GM12878 (cell line): ENCODE data around the gene SHC4. TPM values are rescaled to one million over a fixed set of nuclear protein-coding genes. Genes with fewer than 3 reads are reported as not detected.

Experiments
- ATAC-seq: fragments of 200-7000 bp; cut with Tn5 transposase; 3 replicates; pipeline ENCODE4 v1.9.1; 2020; ENCODE audit warnings: mild to moderate bottlenecking, moderate library complexity
- BruUV-seq: library from RNA; stranded (reverse); fragments of 400-500 nt; replicated peaks from 2 replicates; lab custom pipeline; 2021; lab: Mats Ljungman, UMichigan
- CTCF ChIA-PET: fragments of 300-600 bp; sonication (Branson Sonifier 250); formaldehyde crosslinking; extraction: SDS; loops from one replicate; lab custom pipeline; 2021; ENCODE audit warnings: inconsistent platforms; lab: Yijun Ruan, JAX
- POLR2A ChIA-PET: fragments of 350-600 bp; formaldehyde crosslinking; extraction: SDS; loops from one replicate; lab custom pipeline; 2021; ENCODE audit warnings: inconsistent platforms; lab: Charles Lee
- RAD21 ChIA-PET: fragments of 300-600 bp; sonication (Branson Sonifier 250); formaldehyde crosslinking; loops from one replicate; lab custom pipeline; 2023; ENCODE audit warnings: antibody characterized with exemption; ENCODE audit not compliant: unreplicated experiment; lab: Charles Lee
- SMC1A ChIA-PET: fragments of 300-600 bp; sonication (Branson Sonifier 250); formaldehyde crosslinking; loops from one replicate; lab custom pipeline; 2023; ENCODE audit not compliant: unreplicated experiment, uncharacterized antibody; lab: Charles Lee
- DNase-seq: peaks from one replicate; pipeline ENCODE4 v3.0.0-alpha.2; 2011; ENCODE audit warnings: low read depth, low spot score
- FAIRE-seq: peaks from 3 replicates; lab custom pipeline; 2011; peaks lifted over from hg19 to GRCh38; lab: Jason Lieb, UNC
- H2AFZ ChIP-seq: 2 replicates; pipeline ENCODE4 v1.6.0; 2011; ENCODE audit warnings: low read depth, low read length, control low read depth; ENCODE audit not compliant: control insufficient read depth
- H3K27ac ChIP-seq: 2 replicates; pipeline ENCODE4 v1.5.1; 2011; ENCODE audit warnings: control low read depth; ENCODE audit not compliant: control insufficient read depth, insufficient read depth
- H3K27me3 ChIP-seq, 2 experiments: replicated peaks in 1 of 2; 2 replicates each; pipeline versions ENCODE4 v1.6.0 to v1.6.1; 2011; ENCODE audit warnings: low read length in 1 of 2; ENCODE audit not compliant: control insufficient read depth in 2 of 2, insufficient read depth in 2 of 2
- H3K36me3 ChIP-seq, 2 experiments: 2 replicates each; pipeline ENCODE4 v1.5.1; 2011; ENCODE audit warnings: low read length in 1 of 2; ENCODE audit not compliant: control insufficient read depth in 2 of 2, insufficient read depth in 2 of 2
- H3K4me1 ChIP-seq: 2 replicates; pipeline ENCODE4 v1.6.1; 2011; ENCODE audit warnings: mild to moderate bottlenecking, low read length, moderate library complexity, mixed read lengths; ENCODE audit not compliant: control insufficient read depth, insufficient read depth
- H3K4me2 ChIP-seq: 2 replicates; pipeline ENCODE4 v1.6.0; 2011; ENCODE audit warnings: control low read depth; ENCODE audit not compliant: control insufficient read depth, insufficient read depth
- H3K4me3 ChIP-seq: fragments of 200-600 bp; sonication (generic); 2 replicates; pipeline ENCODE4 v1.5.1; 2016
- H3K79me2 ChIP-seq: 2 replicates; pipeline ENCODE4 v1.6.0; 2011; ENCODE audit warnings: low read length; ENCODE audit not compliant: control insufficient read depth, insufficient read depth
- H3K9ac ChIP-seq: 2 replicates; pipeline ENCODE4 v1.8.0; 2011; ENCODE audit warnings: low read length, control low read depth, mixed read lengths; ENCODE audit not compliant: control insufficient read depth, insufficient read depth
- H3K9me3 ChIP-seq: replicated peaks from 3 replicates; pipeline ENCODE4 v1.5.1; 2011; ENCODE audit warnings: mild to moderate bottlenecking, low read length; ENCODE audit not compliant: control insufficient read depth, insufficient read depth
- H4K20me1 ChIP-seq: 2 replicates; pipeline ENCODE4 v1.6.0; 2011; ENCODE audit not compliant: control insufficient read depth, insufficient read depth
- BACH1 ChIP-seq: fragments of 450-650 bp; IDR thresholded peaks from 2 replicates; pipeline ENCODE4 v1.6.1; 2017; ENCODE audit warnings: mild to moderate bottlenecking, borderline replicate concordance
- CBX5 ChIP-seq: sonication (generic); IDR thresholded peaks from 2 replicates; pipeline ENCODE4 v1.6.1; 2016; ENCODE audit warnings: low read depth, moderate library complexity, mild to moderate bottlenecking, inconsistent platforms
- CREB1 ChIP-seq: IDR thresholded peaks from 2 replicates; pipeline ENCODE4 v1.6.1; 2012; ENCODE audit warnings: low read depth, mild to moderate bottlenecking, inconsistent platforms
- CTCF ChIP-seq, 3 experiments: IDR thresholded peaks in 2 of 3; conservative IDR thresholded peaks in 1 of 3; 2 replicates each; pipeline ENCODE4 v1.5.1; 2011; ENCODE audit warnings: low read depth in 3 of 3, low read length in 3 of 3, mild to moderate bottlenecking in 3 of 3, control low read depth in 2 of 3, moderate library complexity in 2 of 3, inconsistent platforms in 1 of 3, mixed read lengths in 1 of 3; ENCODE audit not compliant: control insufficient read depth in 2 of 3, insufficient read depth in 1 of 3; ENCODE audit errors: extremely low read depth in 1 of 3
- JUND ChIP-seq: IDR thresholded peaks from 2 replicates; pipeline ENCODE4 v1.6.1; 2012; ENCODE audit warnings: low read depth, mild to moderate bottlenecking, low read length, improper control_type of control experiment, moderate library complexity
- KAT2A ChIP-seq: conservative IDR thresholded peaks from 2 replicates; pipeline ENCODE4 v1.6.1; 2011; ENCODE audit warnings: low read depth, low read length; ENCODE audit not compliant: control insufficient read depth
- MEF2A ChIP-seq: IDR thresholded peaks from 2 replicates; pipeline ENCODE4 v1.6.1; 2011; ENCODE audit warnings: low read depth, mild to moderate bottlenecking, low read length, moderate library complexity; ENCODE audit not compliant: insufficient read depth
- MEF2B ChIP-seq: fragments of 450-650 bp; IDR thresholded peaks from 2 replicates; pipeline ENCODE4 v1.6.1; 2018; ENCODE audit warnings: mild to moderate bottlenecking, moderate library complexity; ENCODE audit not compliant: partially characterized antibody, poor library complexity, severe bottlenecking
- MTA2 ChIP-seq: fragments of 450-650 bp; IDR thresholded peaks from 2 replicates; pipeline ENCODE4 v1.6.1; 2016; ENCODE audit warnings: low read depth, mild to moderate bottlenecking, moderate library complexity
- NFYB ChIP-seq: IDR thresholded peaks from 2 replicates; pipeline ENCODE4 v1.6.1; 2011; ENCODE audit warnings: low read depth, mild to moderate bottlenecking, low read length, improper control_type of control experiment, moderate library complexity; ENCODE audit not compliant: insufficient read depth
- POU2F2 ChIP-seq: IDR thresholded peaks from 3 replicates; pipeline ENCODE4 v1.6.1; 2011; ENCODE audit warnings: low read depth, mild to moderate bottlenecking, low read length, borderline replicate concordance
- SMARCA5 ChIP-seq: fragments of 450-650 bp; IDR thresholded peaks from 2 replicates; pipeline ENCODE4 v1.6.1; 2017; ENCODE audit warnings: mild to moderate bottlenecking
- SREBF1 ChIP-seq: IDR thresholded peaks from 2 replicates; pipeline ENCODE4 v1.6.1; 2012; ENCODE audit warnings: mild to moderate bottlenecking, low read length
- SREBF2 ChIP-seq: IDR thresholded peaks from 2 replicates; pipeline ENCODE4 v1.6.1; 2012; ENCODE audit warnings: mild to moderate bottlenecking, low read length
- SUPT20H ChIP-seq: IDR thresholded peaks from 2 replicates; pipeline ENCODE4 v1.6.1; 2011; ENCODE audit warnings: low read depth, mild to moderate bottlenecking, low read length, moderate library complexity, borderline replicate concordance; ENCODE audit not compliant: control insufficient read depth
- ZBTB40 ChIP-seq: fragments of 450-650 bp; IDR thresholded peaks from 2 replicates; pipeline ENCODE4 v1.6.1; 2016; ENCODE audit warnings: mild to moderate bottlenecking, moderate library complexity, borderline replicate concordance
- in situ Hi-C: fragments of 300-500 bp; cut with MboI; formaldehyde crosslinking; loops from 9 replicates; pipeline ENCODE4 v1.14.3; 2018; ENCODE audit warnings: mixed read lengths
- intact Hi-C: fragments of 100-400 bp; cut with micrococcal nuclease; formaldehyde crosslinking; loops from one replicate; pipeline ENCODE4 v1.14.2; 2022; ENCODE audit not compliant: unreplicated experiment
- polyA plus RNA-seq, 11 experiments: library from polyadenylated mRNA; depleted of rRNA in 4 of 11; unstranded in 6 of 11; stranded (reverse) in 5 of 11; fragments of >200 nt; fragmentation: Nextera tagmentation in 4 of 11; fragmentation: Illumina TruSeq in 1 of 11; extraction: Ambion mirVana in 4 of 11; extraction: Trizol in 1 of 11; gene quantifications; 1 replicate in 1 of 11; 2 replicates in 10 of 11; pipeline versions ENCODE4 v1.2.1 to v1.2.3, GENCODE V29; 2011 to 2016; ENCODE audit warnings: inconsistent platforms in 2 of 11, missing spikeins in 2 of 11, low read depth in 1 of 11
- total RNA-seq, 4 experiments: library from RNA; depleted of rRNA in 3 of 4; stranded (reverse); fragments of >200 nt in 3 of 4; fragmentation: Illumina TruSeq in 1 of 4; extraction: Trizol in 1 of 4; gene quantifications; 2 replicates each; pipeline versions ENCODE4 v1.2.1 to v1.2.3, GENCODE V29; 2013 to 2021

The SHC4 gene
- total and polyA plus RNA-seq, 10 of the 15 experiments (the other 5 are each of a cell fraction or from before 2014, with no cell fraction given): 0.04 to 0.87 (median 0.14) TPM

GRCh38 chr15:48966595-48967301 is 3.0 kb upstream of the SHC4 start (continued):
- TF ChIP-seq MTA2: 0 out of 2 replicates have a peak, but pooled peaks have one; percentile 14
- TF ChIP-seq SUPT20H: no peak
- no peak for TF ChIP-seq KAT2A
- no peak for TF ChIP-seq MEF2A
- no peak for TF ChIP-seq CREB1
- no peak for TF ChIP-seq NFYB
- no peak for TF ChIP-seq SREBF2
- peak; percentile 19; the same call in 1 of the 3 replicates for TF ChIP-seq POU2F2
- TF ChIP-seq SMARCA5: no peak
- no peak for TF ChIP-seq CBX5
- no peak for TF ChIP-seq SREBF1
- TF ChIP-seq, all 136 proteins: peak for 11

- intact Hi-C loops: loop anchor here (1.0 to 5.0 kb wide), 2 partner anchors 84 to 104 kb away; no protein-coding TSS in a partner anchor
- TF ChIP-seq JUND (no peak), MEF2B (peak; percentile 55), ZBTB40 (no peak), CTCF (IDR thresholded peaks at IDR 0.05 in 2 of 3, conservative IDR thresholded peaks at IDR 0.05 in 1 of 3; ENCODE audit: control insufficient read depth in 2 of 3, extremely low read depth in 1 of 3, insufficient read depth in 1 of 3, low read depth in 3 of 3, low read length in 3 of 3) (peak; percentile 11 to 67 (median 31); a peak in 4 of 6 replicates), BACH1 (no peak)
Measured at GRCh38 chr15:48965972-48966371, 2.3 kb upstream of the SHC4 start.

More at GRCh38 chr15:48965972-48966371, 2.3 kb upstream of the SHC4 start:
- SMC1A ChIA-PET: interaction anchor here (0.9 to 6.6 kb wide), 27 partner anchors 9 to 1063 kb away, joined by 3 to 112 read pairs (median 4); partner anchors contain the start of genes CEP152, COPS2 and EID1
- CTCF ChIA-PET: interaction anchor here (0.6 to 9.1 kb wide), 25 partner anchors 10 to 629 kb away, joined by 3 to 129 read pairs (median 6); partner anchors contain the start of genes COPS2 and EID1
- BruUV-seq: no TSS peak
- POLR2A ChIA-PET: interaction anchor here (0.7 to 2.3 kb wide), 5 partner anchors 11 to 94 kb away, joined by 3 to 9 read pairs (median 4); partner anchors contain the start of gene EID1
- Histone ChIP-seq H3K27ac (no peak overlapping the region), H3K36me3 (no peaks in the 10 kb centered on the region), H4K20me1 (no peaks in the 10 kb centered on the region), H2AFZ (peak overlapping the region; percentile 11; the same call in 1 of the 2 replicates), H3K4me3 (no peak overlapping the region), H3K27me3 (peaks cover 0 to 11% of the 10 kb centered on the region in 2 experiments; a peak in 2 of 4 replicates), H3K4me2 (no peak overlapping the region), H3K79me2 (no peaks in the 10 kb centered on the region), H3K9me3 (no peaks in the 10 kb centered on the region; the same call in 2 of the 3 replicates), H3K4me1 (no peaks in the 10 kb centered on the region; the same call in 1 of the 2 replicates), H3K9ac (no peak overlapping the region)
- DNase-seq (peak; percentile 33), FAIRE-seq (no peak), ATAC-seq (peak; percentile 87)
- RAD21 ChIA-PET: interaction anchor here (0.7 to 5.1 kb wide), 18 partner anchors 8 to 455 kb away, joined by 3 to 78 read pairs (median 4); partner anchors contain the start of gene EID1
- in situ Hi-C loops: no loop called here
